GM13977 (cell line): Measurements from ENCODE around the gene RNLS.

Experiments used
- DNase-seq: peaks from one replicate; pipeline ENCODE4 v3.0.0; 2012; ENCODE audit warnings: low spot score
- CTCF ChIP-seq: IDR thresholded peaks from 2 replicates; pipeline ENCODE4 v1.5.1; 2012; ENCODE audit warnings: mild to moderate bottlenecking, control low read depth; ENCODE audit not compliant: insufficient read depth; ENCODE audit errors: extremely low read depth, missing control alignments
- in situ Hi-C: fragments of 300-500 bp; cut with MboI; formaldehyde crosslinking; loops from one replicate; pipeline ENCODE4 v1.12.0; 2022; ENCODE audit warnings: low sequenced_read_pairs, low pct_unique_long_range_greater_than_20kb, mixed read lengths, inconsistent platforms; ENCODE audit not compliant: unreplicated experiment

RNLS gene

DNA sequence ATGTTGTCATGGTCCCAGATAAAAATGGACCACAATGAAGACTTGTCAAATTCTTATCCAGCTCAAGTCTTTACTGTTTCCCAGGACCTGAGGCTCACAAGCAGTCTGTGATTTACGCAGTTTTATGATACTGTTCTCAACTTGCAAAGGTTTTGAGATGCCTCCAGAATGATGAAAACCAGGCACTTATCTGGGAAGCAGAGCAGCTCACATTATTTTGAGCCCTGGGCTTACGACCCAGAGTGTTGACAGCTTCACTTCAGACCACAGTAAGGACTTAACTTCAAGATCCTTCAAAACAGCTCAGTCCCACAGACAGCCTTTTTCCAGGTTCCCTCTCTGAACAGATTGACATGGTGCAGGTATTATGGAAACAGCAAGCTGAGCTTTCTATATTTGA is 236.1 kb downstream of the RNLS start:
- DNase-seq, result no peak
- TF ChIP-seq CTCF, result no peak
- in situ Hi-C loops, result no loop called here

DNA sequence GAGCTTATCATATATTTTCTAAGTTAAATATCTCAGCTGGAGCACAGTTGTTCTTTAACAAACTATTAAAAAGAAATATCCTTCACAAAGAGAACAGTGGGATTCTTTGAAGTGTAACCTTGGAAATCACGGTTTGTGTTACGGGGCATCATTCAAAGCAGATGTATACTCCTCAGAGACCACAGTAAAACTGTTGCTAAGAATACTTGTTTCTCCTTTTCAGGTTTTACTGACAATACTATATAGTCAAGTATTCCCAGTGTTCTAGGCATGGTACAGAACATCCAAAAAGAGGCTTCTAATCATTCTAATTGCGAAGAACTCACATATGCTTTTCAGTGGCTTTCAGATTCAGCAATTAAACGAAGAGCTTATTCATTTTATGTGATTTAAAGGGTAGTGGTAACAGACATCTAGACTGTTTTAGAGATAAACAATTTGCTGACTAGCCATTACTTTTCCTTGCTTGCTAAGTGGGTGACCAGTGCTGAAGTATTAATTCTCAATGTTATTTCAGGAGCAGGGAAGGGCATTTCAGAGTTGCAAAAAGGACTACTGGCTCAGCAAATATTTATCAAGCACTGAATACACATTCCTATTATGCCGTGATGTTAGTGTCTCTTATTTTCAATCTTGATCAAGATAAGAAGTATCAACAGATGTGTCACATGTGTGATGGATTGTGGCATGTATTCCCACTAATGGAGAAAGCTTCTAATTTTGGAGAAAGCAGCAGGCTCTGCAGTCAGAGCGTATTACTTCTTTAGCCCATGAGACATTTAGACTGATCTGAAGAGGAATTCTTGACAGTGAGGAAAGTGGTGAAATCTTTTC is 236.8 kb downstream of the RNLS start:
- in situ Hi-C loops, result no loop called here
- no peak for DNase-seq
- no peak for TF ChIP-seq CTCF

DNA sequence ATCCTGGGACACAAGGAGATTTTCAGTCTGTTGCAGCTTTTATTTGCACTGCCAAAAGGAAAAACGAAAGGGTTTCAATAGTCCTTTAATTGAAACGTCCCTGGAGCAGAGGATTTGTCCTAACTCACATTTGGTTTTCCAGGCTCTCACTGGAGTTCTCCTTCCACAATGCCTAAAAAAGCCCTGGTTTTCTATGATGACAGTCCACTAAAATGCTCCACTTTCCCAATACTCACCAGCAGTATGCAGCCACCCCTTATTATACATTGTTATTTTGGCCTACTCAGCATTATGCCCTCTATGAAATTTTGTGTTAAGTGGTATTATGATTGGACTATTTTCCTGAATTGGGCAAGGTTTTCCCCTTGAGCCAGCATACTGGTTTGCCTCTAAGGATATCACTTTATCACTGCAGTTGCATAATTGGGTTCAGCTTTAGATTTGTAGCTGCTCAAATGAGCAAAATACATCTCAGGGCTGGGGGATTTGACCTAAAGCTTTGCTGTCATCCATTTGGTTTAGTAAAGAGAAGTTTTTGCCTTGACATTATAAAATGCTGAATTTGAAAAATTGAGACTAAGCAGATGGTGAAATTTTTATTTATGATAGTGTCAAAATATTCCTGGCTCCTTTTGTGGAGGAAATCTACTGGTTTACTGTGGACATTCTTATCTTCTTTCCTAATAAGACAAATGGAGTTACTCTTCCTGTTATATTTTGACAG is 239.2 kb downstream of the RNLS start:
- in situ Hi-C loops, result no loop called here
- TF ChIP-seq CTCF, result no peak
- no peak for DNase-seq

DNA sequence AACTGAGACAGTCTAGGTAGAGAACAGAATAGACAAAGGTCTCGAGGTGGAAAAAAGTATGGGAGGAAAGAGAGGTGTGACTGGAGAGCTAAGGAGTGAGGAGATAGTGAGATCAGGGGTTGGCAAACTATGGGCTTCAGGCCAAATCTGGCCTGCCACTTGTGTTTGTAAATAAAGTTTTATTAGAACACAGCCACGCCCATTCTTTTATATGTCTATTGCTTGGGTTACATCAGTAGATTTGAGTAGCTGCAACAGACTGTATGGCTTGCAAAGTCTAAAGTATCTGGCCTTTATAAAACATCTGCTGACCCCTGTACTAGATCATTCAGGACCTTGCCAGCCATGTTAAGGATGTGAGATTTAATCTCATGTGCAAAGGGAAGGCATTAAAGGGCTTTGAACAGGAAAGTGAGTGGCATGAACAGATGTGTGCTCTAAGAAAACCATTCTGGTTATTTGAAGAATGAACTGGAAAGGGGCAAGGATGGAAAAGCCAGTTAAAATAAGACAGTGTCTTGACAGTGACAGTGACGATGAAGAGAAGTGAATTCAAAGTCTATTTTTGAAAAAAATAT is 240.3 kb downstream of the RNLS start:
- in situ Hi-C loops, result no loop called here
- TF ChIP-seq CTCF, result no peak
- no peak for DNase-seq

DNA sequence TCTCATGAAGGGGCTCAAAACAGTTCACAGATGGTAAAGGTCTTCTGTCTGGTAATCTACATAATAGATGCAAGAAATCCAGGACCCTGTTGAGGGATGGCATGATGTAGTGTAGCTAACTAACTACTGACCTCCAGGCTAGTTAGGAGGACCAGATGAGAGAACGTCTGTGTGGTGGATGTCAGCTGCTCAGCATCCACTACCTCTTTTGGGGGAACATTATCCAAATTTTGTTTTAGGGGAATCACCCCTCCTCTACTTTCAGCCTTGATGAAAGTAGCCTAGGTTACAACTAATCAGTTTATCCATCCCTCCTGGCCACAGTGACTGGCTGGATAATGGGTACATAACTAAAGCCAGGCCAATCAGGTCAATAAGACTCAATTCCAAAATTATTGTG is 246.0 kb downstream of the RNLS start:
- TF ChIP-seq CTCF, result no peak
- in situ Hi-C loops, result no loop called here

DNA sequence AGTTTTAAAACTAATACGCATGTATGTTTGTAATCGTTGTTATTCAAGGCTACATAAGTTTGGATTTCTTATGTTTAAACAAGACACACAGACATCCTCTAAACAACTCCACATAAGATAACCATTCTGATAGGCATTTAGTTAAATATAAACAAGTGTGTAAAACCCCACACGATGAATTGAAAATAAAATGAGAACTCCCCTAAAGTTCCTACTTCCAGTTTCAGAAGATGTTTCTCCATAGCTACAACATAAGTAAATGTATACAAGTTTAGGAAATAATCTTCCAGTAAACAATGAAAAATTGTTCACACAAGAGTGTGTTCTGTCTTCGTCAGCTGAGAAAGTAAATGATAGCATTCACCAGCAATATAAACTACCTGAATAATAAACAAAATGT is 246.8 kb downstream of the RNLS start:
- DNase-seq, result no peak
- no peak for TF ChIP-seq CTCF
- in situ Hi-C loops, result no loop called here

More for the DNA sequence above, 246.0 kb downstream of the RNLS start:
- DNase-seq, result no peak
